H1 (cell line): ENCODE data around the gene CELSR1.

Source experiments
- POLR2A ChIP-seq, 2 experiments: IDR thresholded peaks; 1 replicate in 1 of 2; 2 replicates in 1 of 2; pipeline ENCODE4 v1.6.1; 2011; ENCODE audit warnings: low read depth in 2 of 2, low read length in 2 of 2, mild to moderate bottlenecking in 2 of 2; ENCODE audit errors: control extremely low read depth in 1 of 2
- TEAD4 ChIP-seq: IDR thresholded peaks from 2 replicates; pipeline ENCODE4 v1.6.1; 2012; ENCODE audit warnings: low read depth, low read length, inconsistent platforms, mixed read lengths

DNA sequence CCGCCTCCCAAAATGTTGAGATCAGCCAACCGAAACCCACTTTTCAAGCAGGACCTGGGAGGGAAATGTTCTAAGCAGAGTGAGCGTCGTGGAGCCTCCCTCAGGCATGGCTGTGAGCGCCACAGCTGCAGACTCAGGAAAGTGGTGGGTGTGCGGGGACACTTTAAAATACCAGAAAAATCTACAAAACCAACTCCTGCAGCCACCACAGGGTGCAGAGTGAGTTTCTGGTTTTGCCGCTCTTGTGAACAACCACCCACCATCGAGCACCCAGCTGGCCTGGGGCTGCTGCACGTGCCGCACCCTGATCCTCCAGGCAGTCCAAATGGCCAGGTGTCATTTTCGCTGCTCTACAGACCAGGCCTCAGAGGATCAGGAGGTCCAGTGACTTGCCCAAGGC, 46.9 kb downstream of the CELSR1 start:
- TF ChIP-seq TEAD4 (no peak), POLR2A (IDR thresholded peaks at IDR 0.05; ENCODE audit: control extremely low read depth in 1 of 2, low read depth in 2 of 2, low read length in 2 of 2) (no peak)
